SK-N-MC (cell line): Measurements from ENCODE around the gene NUMB.

Source experiments
- EZH2 ChIP-seq: fragments of 200-600 bp; sonication (generic); IDR thresholded peaks from one replicate; pipeline ENCODE4 v1.6.1; 2017; ENCODE audit warnings: antibody characterized with exemption
- POLR2AphosphoS5 ChIP-seq: IDR thresholded peaks from 2 replicates; pipeline ENCODE4 v1.6.1; 2012; ENCODE audit warnings: mild to moderate bottlenecking, low read depth, low read length, borderline replicate concordance

- TF ChIP-seq EZH2, result no peak
- no peak for TF ChIP-seq POLR2AphosphoS5
Observed at GRCh38 chr14:73467800-73468199, 9.5 kb upstream of the NUMB start.
